HCT116 (cell line): ENCODE measurements around the gene GNA12.

ENCODE experiments used
- CEBPB ChIP-seq: IDR thresholded peaks from 2 replicates; pipeline ENCODE4 v1.6.1; 2012; ENCODE audit warnings: low read depth
- CTCF ChIP-seq, 3 experiments: fragments of 200-600 bp in 1 of 3; sonication (generic) in 1 of 3; IDR thresholded peaks in 2 of 3; conservative IDR thresholded peaks in 1 of 3; 2 replicates each; pipeline ENCODE4 v1.5.1; 2012 to 2017; ENCODE audit warnings: low read depth in 2 of 3, low read length in 2 of 3, antibody characterized with exemption in 1 of 3, borderline replicate concordance in 1 of 3, control low read depth in 1 of 3, mild to moderate bottlenecking in 1 of 3, mixed read lengths in 1 of 3, mixed run types in 1 of 3, moderate library complexity in 1 of 3; ENCODE audit not compliant: insufficient read depth in 1 of 3
- EZH2 ChIP-seq: fragments of 200-600 bp; sonication (generic); IDR thresholded peaks from 2 replicates; pipeline ENCODE4 v1.6.1; 2017; ENCODE audit warnings: antibody characterized with exemption, mixed run types
- EZH2phosphoT487 ChIP-seq: fragments of 200-600 bp; IDR thresholded peaks from 2 replicates; pipeline ENCODE4 v1.6.1; 2018; ENCODE audit warnings: antibody characterized with exemption, borderline replicate concordance
- POLR2A ChIP-seq: IDR thresholded peaks from 2 replicates; pipeline ENCODE4 v1.7.0; 2011; ENCODE audit warnings: borderline replicate concordance; ENCODE audit not compliant: insufficient read depth, insufficient read length; ENCODE audit errors: extremely low read depth
- POLR2AphosphoS5 ChIP-seq: IDR thresholded peaks from 2 replicates; pipeline ENCODE4 v1.6.1; 2011; ENCODE audit warnings: mild to moderate bottlenecking, low read depth, low read length, moderate library complexity
- RAD21 ChIP-seq: IDR thresholded peaks from 2 replicates; pipeline ENCODE4 v1.6.1; 2012; ENCODE audit warnings: low read depth, mild to moderate bottlenecking
- SIN3A ChIP-seq: IDR thresholded peaks from 2 replicates; pipeline ENCODE4 v1.6.1; 2012; ENCODE audit warnings: low read depth
- SP1 ChIP-seq: IDR thresholded peaks from 2 replicates; pipeline ENCODE4 v1.6.1; 2012; ENCODE audit warnings: low read depth
- SRF ChIP-seq: IDR thresholded peaks from 2 replicates; pipeline ENCODE4 v1.6.1; 2012; ENCODE audit warnings: low read depth
- TCF7L2 ChIP-seq: IDR thresholded peaks from 2 replicates; pipeline ENCODE4 v1.7.0; 2011; ENCODE audit warnings: borderline replicate concordance, inconsistent platforms; ENCODE audit not compliant: insufficient read depth, insufficient read length; ENCODE audit errors: extremely low read depth
- YY1 ChIP-seq: IDR thresholded peaks from 2 replicates; pipeline ENCODE4 v1.6.1; 2011; ENCODE audit warnings: low read length, low read depth, moderate library complexity, mild to moderate bottlenecking; ENCODE audit not compliant: insufficient replicate concordance; ENCODE audit errors: extremely low read depth
- TF ChIP-seq, protein P1 (sequence below): IDR thresholded peaks from 2 replicates; pipeline ENCODE4 v1.6.1; 2012

DNA sequence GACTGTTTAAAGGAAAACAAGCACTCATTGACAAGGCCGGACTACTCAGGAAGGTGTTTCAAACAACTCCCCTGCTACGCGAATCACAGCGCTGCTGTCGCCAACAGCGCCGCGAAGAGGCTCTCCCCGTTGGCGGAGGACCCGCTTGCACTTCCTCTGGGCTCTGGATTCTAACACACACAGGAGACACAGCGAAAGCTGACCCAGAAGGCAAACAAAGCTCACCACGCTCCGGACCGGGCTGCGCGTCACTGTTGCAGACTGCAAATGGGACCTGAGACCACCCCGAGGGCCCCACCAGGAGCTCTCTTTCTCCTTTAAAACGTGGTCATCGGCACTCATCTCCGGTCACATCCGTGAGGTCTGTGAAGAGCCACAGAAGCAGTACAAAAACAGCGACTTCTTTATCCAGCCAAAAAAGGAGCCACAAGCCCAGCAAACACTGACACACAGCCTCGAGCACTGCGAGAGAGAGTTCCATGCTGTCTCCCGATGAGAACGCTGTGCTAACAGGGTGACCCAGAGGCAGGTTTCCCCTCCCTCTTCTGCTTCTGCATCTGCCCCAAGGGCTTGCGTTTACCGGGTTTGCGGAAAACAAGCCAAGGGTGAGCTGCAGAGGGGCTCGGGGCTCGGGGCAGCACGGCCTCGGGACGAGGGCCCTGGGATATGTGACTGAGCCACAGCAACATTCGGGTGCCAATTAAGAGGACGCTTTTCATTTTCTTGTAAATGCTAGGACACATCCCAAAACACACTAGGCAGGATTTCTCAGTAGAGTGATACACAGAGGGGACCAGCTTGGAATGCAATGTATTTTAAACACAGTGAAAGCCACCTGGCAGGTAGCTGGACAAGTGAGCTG is 114.8 kb downstream of the GNA12 start:
- TF ChIP-seq CTCF (IDR thresholded peaks at IDR 0.05 in 2 of 3, conservative IDR thresholded peaks at IDR 0.05 in 1 of 3; ENCODE audit: borderline replicate concordance in 1 of 3, insufficient read depth in 1 of 3, low read depth in 2 of 3, low read length in 2 of 3) (no peak), POLR2AphosphoS5 (no peak), EZH2 (no peak), YY1 (no peak), SP1 (no peak), SIN3A (no peak), SRF (no peak), POLR2A (no peak), EZH2phosphoT487 (no peak), TCF7L2 (no peak), CEBPB (no peak), RAD21 (no peak)
- TF ChIP-seq, protein P1, sequence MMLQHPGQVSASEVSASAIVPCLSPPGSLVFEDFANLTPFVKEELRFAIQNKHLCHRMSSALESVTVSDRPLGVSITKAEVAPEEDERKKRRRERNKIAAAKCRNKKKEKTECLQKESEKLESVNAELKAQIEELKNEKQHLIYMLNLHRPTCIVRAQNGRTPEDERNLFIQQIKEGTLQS = no peak
